NCI-H1105 treated with DMSO at 0.1 percent for 48 hours (cell line): ENCODE results near the gene XPR1.
"Not testable (repeated sequence)": the region's sequence is repeated elsewhere in the genome, so short reads cannot be mapped to it uniquely, and the experiment has no call there.

ENCODE experiments used
- DNase-seq: peaks from one replicate; lab custom pipeline; 2025; lab: John Stamatoyannopoulos, UW

XPR1 gene

DNA sequence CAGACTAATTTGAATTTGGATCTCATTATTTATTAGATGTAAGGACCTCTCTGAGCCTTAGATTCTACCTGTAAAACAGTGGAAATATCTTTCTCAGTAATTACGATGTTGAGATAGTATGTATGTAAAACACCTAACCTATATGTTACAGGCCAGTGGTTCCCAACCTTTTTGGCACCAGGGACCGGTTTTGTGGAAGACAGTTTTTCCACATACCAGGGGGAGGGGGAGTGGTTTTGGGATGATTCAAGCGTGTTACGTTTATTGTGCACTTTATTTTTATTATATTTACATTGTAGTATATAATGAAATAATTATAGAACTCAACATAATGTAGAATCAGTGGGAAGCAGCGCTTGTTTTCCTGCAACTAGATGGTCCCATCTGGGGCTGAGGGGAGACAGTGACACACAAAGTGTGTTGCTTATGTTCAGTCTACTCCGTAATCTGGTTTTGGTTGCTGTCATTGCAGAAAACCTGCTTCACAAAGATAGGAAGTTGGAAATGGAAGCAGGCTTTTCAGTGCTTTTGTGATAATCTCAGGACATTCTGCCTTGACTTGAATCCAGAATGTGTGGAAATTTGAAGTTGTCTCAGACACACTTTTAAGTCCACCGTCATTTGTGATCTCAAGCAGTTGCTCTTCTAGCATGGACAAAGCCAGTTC is 12.8 kb downstream of the XPR1 start:
- DNase-seq = no peak

DNA sequence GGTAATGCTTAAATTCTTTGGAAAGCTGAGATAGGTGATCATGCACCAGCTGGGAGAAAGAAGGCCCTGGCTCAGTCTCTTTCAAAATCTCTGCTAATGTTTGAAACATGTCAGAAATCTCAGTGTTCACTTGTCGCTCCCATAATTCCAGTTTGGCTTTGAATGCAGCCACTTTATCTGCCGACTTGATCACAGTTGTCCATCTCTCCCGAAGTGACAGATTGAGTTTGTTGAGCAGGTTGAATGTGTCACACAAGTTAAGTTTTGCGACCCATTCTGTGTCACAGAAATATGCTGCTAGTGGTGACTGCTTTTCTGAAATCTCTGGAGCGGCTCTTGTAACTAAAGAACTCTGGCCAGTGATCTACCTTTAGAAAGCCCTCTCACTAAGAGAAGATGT is 13.4 kb downstream of the XPR1 start:
- not testable (repeated sequence) for DNase-seq

DNA sequence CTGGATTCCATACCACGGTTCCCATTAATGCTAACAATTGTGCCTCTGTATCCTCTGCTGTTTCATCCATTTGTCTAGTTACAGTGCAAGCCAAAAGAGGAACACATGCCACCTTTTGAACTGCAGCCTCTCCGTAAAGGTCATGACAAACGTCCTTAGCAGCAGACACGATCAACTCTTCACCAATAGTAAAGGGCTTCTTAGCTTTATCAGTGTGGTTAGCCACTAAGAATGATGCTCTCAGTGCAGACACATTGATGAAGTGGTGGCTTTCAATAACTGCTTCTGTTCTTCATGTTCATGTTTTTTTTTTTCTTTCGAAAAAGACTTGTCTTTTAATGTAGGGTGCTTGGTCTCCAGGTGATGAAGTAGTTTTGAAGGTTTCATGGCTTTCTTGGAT is 14.3 kb downstream of the XPR1 start:
- no peak for DNase-seq

DNA sequence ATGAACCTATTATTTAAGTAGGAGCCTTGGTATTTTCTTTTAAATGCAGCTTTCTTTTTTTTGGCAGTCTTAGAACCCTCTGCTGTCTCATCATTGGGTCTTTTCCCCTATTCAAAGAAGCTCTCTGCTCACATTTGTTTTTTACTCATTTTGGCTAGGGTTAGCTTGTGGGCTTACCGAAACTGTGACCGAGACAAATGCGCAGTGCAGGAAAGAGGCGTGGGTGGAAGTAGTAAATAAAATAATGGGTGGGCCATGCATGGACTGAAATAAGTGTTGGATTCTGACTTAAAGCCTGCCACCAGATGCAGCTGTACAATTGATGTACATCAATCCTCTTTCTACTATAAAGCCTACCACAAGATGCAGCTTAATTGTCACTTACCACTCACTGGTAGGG is 14.7 kb downstream of the XPR1 start:
- no peak for DNase-seq

GRCh38 chr1:180652792-180653191 is 21.0 kb downstream of the XPR1 start:
- no peak for DNase-seq

- DNase-seq = no peak
These were observed 30.9 kb downstream of the XPR1 start for GRCh38 chr1:180662709-180663108.

- DNase-seq = no peak
These were observed 38.9 kb downstream of the XPR1 start for GRCh38 chr1:180670681-180671080.

- DNase-seq = no peak
These were observed 40.3 kb downstream of the XPR1 start for GRCh38 chr1:180672105-180672504.

- DNase-seq = no peak
These were observed 40.7 kb downstream of the XPR1 start for GRCh38 chr1:180672505-180672904.

DNA sequence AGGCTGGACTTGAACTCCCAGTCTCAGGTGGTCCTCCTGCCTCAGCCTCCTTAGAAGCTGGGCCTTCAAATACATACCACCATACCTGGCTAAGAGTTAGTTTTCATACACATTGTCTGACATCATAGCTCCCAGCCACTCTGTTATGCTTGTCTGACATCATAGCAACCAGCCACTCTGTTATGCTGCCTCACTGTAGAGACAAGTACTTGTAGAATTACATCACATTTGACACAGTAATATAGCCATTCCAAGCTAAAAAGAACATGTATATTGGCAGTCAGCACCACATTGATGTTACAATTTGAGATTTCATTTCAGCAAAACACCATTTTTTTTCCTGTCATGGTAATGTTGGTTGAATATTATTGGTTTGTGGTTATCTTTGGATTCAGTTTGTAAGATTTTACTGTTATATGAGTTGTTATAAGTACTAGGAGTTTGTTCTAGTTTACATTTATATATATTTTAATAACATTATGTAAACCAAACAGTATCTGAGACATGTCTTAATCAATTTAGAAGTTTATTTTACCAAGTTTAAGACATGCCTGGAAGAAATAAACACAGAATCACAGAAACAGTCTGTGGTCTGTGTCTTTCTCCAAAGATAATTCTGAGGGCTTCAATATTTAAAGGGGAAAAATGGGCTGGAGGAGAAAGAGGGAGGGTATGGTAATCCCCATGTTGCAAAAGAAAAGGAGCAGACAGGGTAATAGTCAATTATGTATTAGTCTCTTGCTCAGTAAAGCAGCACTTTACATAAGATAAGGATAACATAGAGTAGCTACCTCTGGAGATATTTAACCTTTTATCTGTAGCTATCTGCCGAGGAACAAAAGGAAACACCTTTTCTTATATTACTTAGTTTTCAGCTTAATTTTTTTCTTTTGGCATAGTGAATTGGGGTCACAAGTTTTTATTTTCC is 43.0 kb downstream of the XPR1 start:
- DNase-seq = no peak

DNA sequence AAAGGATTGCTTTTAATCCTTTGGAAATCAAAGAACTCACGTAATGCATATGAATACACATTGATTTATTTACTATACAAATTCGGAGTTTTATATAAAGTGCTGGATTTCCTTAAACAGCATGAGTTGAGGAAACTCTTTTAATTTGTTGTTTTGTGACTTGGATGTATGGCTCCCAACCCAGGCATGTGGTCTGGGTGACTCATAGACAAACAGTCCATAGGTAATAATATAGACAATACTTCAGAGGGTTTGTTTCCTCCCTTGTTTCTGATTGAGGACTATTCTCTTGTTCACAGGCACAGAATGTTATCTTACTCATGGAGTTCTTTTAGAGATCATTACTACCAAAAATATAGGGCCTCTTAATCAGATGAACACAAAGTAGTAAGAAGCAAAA is 43.8 kb downstream of the XPR1 start:
- no peak for DNase-seq

DNA sequence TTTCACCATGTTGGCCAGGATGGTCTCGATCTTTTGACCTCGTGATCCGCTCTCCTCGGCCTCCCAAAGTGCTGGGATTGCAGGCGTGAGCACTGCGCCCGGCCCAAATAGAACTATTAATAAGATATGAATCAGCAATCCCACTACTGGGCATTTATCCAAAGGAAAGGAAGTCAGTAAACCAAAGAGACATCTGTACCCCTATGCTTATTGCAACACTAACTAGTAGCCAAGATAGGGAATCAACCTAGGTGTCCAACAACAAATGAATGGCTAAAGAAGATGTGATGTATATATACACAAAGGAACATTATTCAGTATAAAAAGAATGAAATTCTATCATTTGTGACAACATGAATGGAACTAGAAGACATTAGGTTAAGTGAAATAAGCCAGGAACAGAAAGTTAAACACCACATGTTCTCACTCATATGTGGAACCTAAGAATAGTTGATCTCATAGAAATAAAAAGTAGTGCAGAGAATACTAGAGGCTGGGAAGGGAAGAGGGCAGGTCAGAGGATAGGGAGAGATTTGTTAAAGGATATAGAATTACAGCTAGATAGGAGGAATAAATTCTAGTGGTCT is 48.8 kb downstream of the XPR1 start:
- DNase-seq = no peak

DNA sequence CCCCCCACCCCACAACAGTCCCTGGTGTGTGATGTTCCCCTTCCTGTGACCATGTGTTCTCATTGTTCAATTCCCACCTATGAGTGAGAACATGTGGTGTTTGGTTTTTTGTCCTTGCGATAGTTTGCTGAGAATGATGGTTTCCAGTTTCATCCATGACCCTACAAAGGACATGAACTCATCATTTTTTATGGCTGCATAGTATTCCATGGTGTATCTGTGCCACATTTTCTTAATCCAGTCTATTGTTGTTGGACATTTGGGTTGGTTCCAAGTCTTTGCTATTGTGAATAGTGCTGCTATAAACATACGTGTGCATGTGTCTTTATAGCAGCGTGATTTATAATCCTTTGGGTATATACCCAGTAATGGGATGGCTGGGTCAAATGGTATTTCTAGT is 51.3 kb downstream of the XPR1 start:
- DNase-seq = not testable (repeated sequence)

DNA sequence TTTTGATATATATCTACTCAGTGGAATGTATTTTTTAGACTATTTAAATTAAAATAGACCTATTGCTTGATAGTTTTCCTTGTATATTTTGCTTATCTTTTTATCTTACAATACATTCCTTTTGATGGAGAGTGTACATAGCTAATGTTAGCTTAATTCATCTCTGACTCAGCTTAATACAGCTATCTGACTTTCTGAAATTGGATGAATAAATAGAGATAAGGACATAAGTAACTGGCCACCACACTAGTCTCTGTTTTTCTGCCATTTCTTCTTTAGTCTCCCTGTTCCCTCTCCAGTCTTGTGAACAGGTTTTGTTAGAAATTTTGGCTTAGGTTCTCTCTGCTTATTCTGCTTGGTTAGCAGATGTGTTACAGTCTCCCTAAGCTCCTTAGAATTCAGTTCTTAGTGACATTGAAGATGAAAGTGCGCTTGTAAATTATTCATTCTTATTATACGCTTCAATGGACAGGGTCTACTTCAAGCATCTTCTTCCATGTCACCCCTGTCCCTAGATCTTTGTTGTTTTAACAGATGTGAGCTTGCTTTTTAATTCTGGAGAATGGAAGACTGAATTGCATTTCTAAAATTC is 59.6 kb downstream of the XPR1 start:
- no peak for DNase-seq

DNA sequence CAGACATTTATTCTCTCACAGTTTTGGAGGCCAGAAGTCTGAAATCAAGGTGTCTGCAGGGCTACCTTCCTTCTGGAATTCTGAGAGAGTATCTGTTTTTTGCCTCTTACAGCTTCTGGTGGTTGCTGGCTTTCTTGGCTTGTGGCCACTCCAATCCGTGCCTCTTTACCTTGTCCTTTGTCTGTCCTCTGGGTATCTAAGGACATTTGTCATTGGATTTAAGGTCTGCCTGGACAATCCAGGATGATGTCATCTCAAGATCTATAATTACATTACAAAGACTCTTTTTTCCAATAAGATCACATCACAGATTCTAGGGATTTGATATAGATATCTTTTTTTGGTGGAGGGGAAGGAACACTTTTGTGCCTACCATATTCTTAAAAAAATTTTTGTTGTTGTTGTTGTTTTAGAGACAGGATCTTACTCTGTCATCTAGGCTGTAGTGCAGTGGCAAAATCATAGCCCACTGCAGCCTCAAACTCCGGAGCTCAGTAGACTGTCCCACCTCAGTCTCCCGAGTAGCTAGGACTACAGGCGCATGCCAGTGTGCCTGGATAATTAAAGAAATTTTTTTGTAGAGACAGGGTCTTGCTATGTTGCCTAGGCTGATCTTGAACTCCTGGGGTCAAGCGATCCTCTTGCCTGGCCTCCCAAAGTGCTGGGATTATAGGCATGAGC is 61.9 kb downstream of the XPR1 start:
- no peak for DNase-seq

DNA sequence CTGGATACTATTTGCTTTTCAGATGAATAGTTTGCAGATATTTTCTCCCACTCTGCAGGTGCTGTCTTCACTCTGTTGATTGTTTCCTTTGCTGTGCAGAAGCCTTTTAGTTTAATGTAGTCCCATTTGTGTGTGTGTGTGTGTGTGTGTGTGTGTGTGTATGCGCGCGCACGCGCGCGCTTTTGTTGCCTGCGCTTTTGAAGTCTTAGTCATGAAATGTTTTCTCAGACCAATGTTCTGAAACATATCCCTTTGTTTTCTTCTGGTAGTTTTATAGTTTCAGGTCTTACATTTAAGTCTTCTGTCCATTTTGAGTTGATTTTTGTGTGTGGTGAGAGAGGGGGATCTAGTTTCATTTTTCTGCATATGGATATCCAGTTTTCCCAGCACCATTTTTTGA is 63.5 kb downstream of the XPR1 start:
- DNase-seq = no peak

GRCh38 chr1:180696361-180696760 is 64.5 kb downstream of the XPR1 start:
- DNase-seq = no peak

DNA sequence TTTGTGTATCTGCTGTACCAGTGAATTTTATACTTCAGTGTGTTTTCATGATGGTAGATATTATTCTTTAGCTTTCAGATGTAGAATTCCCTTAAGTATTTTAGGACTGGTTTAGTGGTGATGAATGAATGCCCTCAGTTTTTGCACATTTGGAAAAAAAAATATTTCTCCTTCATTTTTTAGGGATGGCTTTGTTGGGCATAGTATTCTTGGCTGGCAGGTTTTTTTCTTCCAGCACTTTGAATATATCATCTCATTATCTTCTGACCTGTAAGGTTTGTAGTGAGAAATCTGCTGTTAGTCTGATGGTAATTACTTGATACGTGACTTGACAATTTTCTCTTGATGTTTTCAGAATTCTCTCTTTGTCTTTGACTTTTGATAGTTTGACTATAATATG is 66.8 kb downstream of the XPR1 start:
- DNase-seq = no peak

GRCh38 chr1:180702376-180702775 is 70.6 kb downstream of the XPR1 start:
- DNase-seq = not testable (repeated sequence)

- DNase-seq = not testable (repeated sequence)
These were observed 78.9 kb downstream of the XPR1 start for GRCh38 chr1:180710746-180711145.

GRCh38 chr1:180711260-180711659 is 79.4 kb downstream of the XPR1 start:
- not testable (repeated sequence) for DNase-seq

DNA sequence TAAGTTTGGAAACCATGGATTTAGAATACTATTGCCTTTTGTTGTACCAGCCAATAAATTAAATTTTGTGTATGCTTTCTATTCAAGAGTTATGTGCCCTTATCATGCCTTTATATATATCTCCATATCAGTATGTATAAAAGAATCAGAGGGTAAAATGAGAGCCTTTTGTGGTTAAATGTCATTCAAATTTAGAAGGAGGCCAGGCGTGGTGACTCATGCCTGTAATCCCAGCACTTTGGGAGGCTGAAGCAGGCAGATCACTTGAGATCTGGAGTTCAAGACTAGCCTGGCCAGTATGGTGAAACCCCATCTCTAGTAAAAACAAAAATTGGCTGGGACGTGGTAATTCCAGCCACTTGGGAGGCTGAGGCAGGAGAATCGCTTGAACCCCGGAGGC is 88.9 kb downstream of the XPR1 start:
- DNase-seq = no peak
